ENCODE data around the gene RHNO1. TPM values are rescaled to one million over a fixed set of nuclear protein-coding genes. Genes with fewer than 3 reads are reported as not detected.

Gene RHNO1
- total RNA-seq, 1 experiment from 2014 or later: 49.5 TPM

GRCh38 chr12:2886768-2887450 is 9.9 kb downstream of the RHNO1 start (continued):
- TF ChIP-seq, protein P1, sequence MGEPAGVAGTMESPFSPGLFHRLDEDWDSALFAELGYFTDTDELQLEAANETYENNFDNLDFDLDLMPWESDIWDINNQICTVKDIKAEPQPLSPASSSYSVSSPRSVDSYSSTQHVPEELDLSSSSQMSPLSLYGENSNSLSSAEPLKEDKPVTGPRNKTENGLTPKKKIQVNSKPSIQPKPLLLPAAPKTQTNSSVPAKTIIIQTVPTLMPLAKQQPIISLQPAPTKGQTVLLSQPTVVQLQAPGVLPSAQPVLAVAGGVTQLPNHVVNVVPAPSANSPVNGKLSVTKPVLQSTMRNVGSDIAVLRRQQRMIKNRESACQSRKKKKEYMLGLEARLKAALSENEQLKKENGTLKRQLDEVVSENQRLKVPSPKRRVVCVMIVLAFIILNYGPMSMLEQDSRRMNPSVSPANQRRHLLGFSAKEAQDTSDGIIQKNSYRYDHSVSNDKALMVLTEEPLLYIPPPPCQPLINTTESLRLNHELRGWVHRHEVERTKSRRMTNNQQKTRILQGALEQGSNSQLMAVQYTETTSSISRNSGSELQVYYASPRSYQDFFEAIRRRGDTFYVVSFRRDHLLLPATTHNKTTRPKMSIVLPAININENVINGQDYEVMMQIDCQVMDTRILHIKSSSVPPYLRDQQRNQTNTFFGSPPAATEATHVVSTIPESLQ (CRISPR knock-in tag; IDR thresholded peaks at IDR 0.05): no peak
- TF ChIP-seq ZNF219 (CRISPR knock-in tag; IDR thresholded peaks at IDR 0.05; ENCODE audit: borderline replicate concordance) (no peak), FOXP1 (CRISPR knock-in tag; IDR thresholded peaks at IDR 0.05; ENCODE audit: borderline replicate concordance) (no peak)
- TF ChIP-seq, protein P2, sequence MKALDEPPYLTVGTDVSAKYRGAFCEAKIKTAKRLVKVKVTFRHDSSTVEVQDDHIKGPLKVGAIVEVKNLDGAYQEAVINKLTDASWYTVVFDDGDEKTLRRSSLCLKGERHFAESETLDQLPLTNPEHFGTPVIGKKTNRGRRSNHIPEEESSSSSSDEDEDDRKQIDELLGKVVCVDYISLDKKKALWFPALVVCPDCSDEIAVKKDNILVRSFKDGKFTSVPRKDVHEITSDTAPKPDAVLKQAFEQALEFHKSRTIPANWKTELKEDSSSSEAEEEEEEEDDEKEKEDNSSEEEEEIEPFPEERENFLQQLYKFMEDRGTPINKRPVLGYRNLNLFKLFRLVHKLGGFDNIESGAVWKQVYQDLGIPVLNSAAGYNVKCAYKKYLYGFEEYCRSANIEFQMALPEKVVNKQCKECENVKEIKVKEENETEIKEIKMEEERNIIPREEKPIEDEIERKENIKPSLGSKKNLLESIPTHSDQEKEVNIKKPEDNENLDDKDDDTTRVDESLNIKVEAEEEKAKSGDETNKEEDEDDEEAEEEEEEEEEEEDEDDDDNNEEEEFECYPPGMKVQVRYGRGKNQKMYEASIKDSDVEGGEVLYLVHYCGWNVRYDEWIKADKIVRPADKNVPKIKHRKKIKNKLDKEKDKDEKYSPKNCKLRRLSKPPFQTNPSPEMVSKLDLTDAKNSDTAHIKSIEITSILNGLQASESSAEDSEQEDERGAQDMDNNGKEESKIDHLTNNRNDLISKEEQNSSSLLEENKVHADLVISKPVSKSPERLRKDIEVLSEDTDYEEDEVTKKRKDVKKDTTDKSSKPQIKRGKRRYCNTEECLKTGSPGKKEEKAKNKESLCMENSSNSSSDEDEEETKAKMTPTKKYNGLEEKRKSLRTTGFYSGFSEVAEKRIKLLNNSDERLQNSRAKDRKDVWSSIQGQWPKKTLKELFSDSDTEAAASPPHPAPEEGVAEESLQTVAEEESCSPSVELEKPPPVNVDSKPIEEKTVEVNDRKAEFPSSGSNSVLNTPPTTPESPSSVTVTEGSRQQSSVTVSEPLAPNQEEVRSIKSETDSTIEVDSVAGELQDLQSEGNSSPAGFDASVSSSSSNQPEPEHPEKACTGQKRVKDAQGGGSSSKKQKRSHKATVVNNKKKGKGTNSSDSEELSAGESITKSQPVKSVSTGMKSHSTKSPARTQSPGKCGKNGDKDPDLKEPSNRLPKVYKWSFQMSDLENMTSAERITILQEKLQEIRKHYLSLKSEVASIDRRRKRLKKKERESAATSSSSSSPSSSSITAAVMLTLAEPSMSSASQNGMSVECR (CRISPR knock-in tag; IDR thresholded peaks at IDR 0.05; ENCODE audit: borderline replicate concordance): no peak

DNA sequence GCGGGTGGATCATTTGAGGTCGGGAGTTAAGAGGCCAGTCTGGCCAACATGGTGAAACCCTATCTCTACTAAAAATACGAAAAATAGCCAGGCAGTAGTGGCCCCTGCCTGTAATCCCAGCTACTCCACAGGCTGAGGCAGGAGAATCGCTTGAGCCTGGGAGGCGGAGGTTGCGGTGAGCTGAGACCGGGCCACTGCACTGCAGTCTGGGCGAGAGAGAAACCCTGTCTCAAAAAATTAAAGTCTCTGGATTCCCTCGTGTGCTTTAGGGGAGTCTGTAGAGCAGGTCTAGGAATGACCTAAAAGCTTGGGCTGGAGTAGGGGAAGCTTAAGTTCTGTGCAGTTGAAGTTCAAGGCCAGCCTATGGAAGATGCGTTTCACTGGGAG is 13.0 kb downstream of the RHNO1 start:
- POLR2A ChIA-PET: interaction anchor here (0.7 to 3.4 kb wide), 5 partner anchors 12 to 55 kb away, joined by 3 to 24 read pairs (median 4); partner anchors contain the start of genes FOXM1 and RHNO1
- no peak for DNase-seq (ENCODE audit: low spot score)

More for the DNA sequence above, 13.0 kb downstream of the RHNO1 start:
- TF ChIP-seq FOXJ3 (CRISPR knock-in tag; IDR thresholded peaks at IDR 0.05; ENCODE audit: borderline replicate concordance): no peak
- no peak for TF ChIP-seq FOXP4 (CRISPR knock-in tag; IDR thresholded peaks at IDR 0.05)
- no peak for TF ChIP-seq ATF2 (CRISPR knock-in tag; IDR thresholded peaks at IDR 0.05; ENCODE audit: borderline replicate concordance, low read depth)
- TF ChIP-seq, protein P3, sequence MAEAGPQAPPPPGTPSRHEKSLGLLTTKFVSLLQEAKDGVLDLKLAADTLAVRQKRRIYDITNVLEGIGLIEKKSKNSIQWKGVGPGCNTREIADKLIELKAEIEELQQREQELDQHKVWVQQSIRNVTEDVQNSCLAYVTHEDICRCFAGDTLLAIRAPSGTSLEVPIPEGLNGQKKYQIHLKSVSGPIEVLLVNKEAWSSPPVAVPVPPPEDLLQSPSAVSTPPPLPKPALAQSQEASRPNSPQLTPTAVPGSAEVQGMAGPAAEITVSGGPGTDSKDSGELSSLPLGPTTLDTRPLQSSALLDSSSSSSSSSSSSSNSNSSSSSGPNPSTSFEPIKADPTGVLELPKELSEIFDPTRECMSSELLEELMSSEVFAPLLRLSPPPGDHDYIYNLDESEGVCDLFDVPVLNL (CRISPR knock-in tag; IDR thresholded peaks at IDR 0.05; ENCODE audit: borderline replicate concordance, low read depth): no peak
- TF ChIP-seq, protein P4, sequence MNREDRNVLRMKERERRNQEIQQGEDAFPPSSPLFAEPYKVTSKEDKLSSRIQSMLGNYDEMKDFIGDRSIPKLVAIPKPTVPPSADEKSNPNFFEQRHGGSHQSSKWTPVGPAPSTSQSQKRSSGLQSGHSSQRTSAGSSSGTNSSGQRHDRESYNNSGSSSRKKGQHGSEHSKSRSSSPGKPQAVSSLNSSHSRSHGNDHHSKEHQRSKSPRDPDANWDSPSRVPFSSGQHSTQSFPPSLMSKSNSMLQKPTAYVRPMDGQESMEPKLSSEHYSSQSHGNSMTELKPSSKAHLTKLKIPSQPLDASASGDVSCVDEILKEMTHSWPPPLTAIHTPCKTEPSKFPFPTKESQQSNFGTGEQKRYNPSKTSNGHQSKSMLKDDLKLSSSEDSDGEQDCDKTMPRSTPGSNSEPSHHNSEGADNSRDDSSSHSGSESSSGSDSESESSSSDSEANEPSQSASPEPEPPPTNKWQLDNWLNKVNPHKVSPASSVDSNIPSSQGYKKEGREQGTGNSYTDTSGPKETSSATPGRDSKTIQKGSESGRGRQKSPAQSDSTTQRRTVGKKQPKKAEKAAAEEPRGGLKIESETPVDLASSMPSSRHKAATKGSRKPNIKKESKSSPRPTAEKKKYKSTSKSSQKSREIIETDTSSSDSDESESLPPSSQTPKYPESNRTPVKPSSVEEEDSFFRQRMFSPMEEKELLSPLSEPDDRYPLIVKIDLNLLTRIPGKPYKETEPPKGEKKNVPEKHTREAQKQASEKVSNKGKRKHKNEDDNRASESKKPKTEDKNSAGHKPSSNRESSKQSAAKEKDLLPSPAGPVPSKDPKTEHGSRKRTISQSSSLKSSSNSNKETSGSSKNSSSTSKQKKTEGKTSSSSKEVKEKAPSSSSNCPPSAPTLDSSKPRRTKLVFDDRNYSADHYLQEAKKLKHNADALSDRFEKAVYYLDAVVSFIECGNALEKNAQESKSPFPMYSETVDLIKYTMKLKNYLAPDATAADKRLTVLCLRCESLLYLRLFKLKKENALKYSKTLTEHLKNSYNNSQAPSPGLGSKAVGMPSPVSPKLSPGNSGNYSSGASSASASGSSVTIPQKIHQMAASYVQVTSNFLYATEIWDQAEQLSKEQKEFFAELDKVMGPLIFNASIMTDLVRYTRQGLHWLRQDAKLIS (CRISPR knock-in tag; IDR thresholded peaks at IDR 0.05; ENCODE audit: borderline replicate concordance): no peak
- no peak for TF ChIP-seq ZNF232 (CRISPR knock-in tag; IDR thresholded peaks at IDR 0.05)
- TF ChIP-seq MXD4 (CRISPR knock-in tag; IDR thresholded peaks at IDR 0.05; ENCODE audit: borderline replicate concordance): no peak
- no peak for TF ChIP-seq CREM (CRISPR knock-in tag; IDR thresholded peaks at IDR 0.05)
- TF ChIP-seq FOXK1 (CRISPR knock-in tag; IDR thresholded peaks at IDR 0.05): no peak
- H3K4me1 Mint-ChIP-seq: peaks cover 19% of the 10 kb centered on the region
- peaks cover 16% of the 10 kb centered on the region for H3K36me3 Mint-ChIP-seq
- no peak; the same call in 1 of the 2 replicates for ATAC-seq
- CTCF ChIA-PET: interaction anchor here (0.8 to 2.3 kb wide), 8 partner anchors 13 to 410 kb away, joined by 3 to 24 read pairs (median 8); partner anchors contain the start of genes FOXM1 and RHNO1
- H3K27ac Mint-ChIP-seq: peak overlapping the region; percentile 89
- H3K27me3 Mint-ChIP-seq (ENCODE audit: low read depth): no peaks in the 10 kb centered on the region; the same call in 1 of the 2 replicates
- peak overlapping the region; percentile 78 for H3K4me3 Mint-ChIP-seq
- H3K9me3 Mint-ChIP-seq: no peaks in the 10 kb centered on the region

Data from WTC11 (cell line).